K562 treated with DMSO at 1 percent for 24 hours (cell line): Measurements from ENCODE around the gene ARHGAP11A. TPM values are rescaled to one million over a fixed set of nuclear protein-coding genes. Genes with fewer than 3 reads are reported as not detected.

ENCODE experiments used
- total RNA-seq: library from RNA; unstranded; fragments of 300-600 nt; gene quantifications from 2 replicates; pipeline ENCODE4 v1.2.3, GENCODE V29; 2022; ENCODE audit warnings: low read depth; ENCODE audit not compliant: insufficient read depth

Gene ARHGAP11A
- total RNA-seq, result 15.7 and 15.9 TPM in 2 replicates

GRCh38 chr15:32615051-32615870 lies at the start of gene ARHGAP11A:
Gene ARHGAP11A, plus strand, starts transcription at chr15:32615504. Its CDS starts 708 bp downstream, at chr15:32616212.

GRCh38 chr15:32593151-32593550 lies 22.2 kb upstream of the ARHGAP11A start, which contains the start of gene GOLGA8N:
Gene GOLGA8N, plus strand, starts transcription at chr15:32593456.

GRCh38 chr15:32641517-32642059 lies 26.3 kb downstream of the ARHGAP11A start, which contains the start of gene SCG5:
Gene SCG5, plus strand, starts transcription at chr15:32641710. Its CDS starts 1,883 bp downstream, at chr15:32643593.

Other genes with a start within 250 kb of the ARHGAP11A start
- not detected in 2 replicates for gene GOLGA8K, start 212.2 kb upstream of the ARHGAP11A start, total RNA-seq
- 0.43 TPM in 1 of 2 replicates, not detected in the other for gene GOLGA8O, start 159.9 kb upstream of the ARHGAP11A start, total RNA-seq
- 0.68 and 0.86 TPM in 2 replicates for gene GOLGA8N, start 22.0 kb upstream of the ARHGAP11A start, total RNA-seq
- not detected in 2 replicates for gene SCG5, start 26.2 kb downstream of the ARHGAP11A start, total RNA-seq
- gene GREM1, start 102.5 kb downstream of the ARHGAP11A start, total RNA-seq, result 0.12 TPM in 1 of 2 replicates, not detected in the other